Measurements from ENCODE around the gene SERPINA5.

DNA sequence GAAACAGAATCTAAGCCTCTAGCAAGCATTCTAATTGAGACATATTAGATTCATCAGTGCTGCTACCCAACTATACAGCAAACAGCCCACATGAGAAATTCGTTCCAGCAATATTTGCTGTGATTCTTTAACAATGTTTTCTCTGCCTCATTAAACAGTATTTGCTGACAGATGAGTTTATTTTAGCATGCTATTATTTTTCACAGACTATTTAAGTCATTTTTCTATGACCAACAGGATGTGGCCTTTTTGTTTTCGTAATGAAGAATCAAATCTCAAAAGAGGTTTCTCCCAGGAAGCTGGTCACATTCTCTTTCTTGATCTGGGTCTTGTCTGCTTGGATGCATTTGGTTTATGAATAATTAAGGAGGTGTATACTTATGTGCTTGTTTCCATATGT is 48.8 kb upstream of the SERPINA5 start:
- TF ChIP-seq TOX (CRISPR knock-in tag; IDR thresholded peaks at IDR 0.05; ENCODE audit: borderline replicate concordance): no peak
- no peak for TF ChIP-seq ARNTL (CRISPR knock-in tag; IDR thresholded peaks at IDR 0.05; ENCODE audit: borderline replicate concordance, low read depth)
- TF ChIP-seq ISL1 (CRISPR knock-in tag; IDR thresholded peaks at IDR 0.05): no peak
- TF ChIP-seq OSR1 (CRISPR knock-in tag; IDR thresholded peaks at IDR 0.05): no peak
- no peak for TF ChIP-seq TCF4 (CRISPR knock-in tag; IDR thresholded peaks at IDR 0.05; ENCODE audit: borderline replicate concordance)
- no peak for TF ChIP-seq PPARA (CRISPR knock-in tag; IDR thresholded peaks at IDR 0.05; ENCODE audit: borderline replicate concordance)
- TF ChIP-seq ZFP30 (CRISPR knock-in tag; IDR thresholded peaks at IDR 0.05): no peak
- TF ChIP-seq ESRRG (CRISPR knock-in tag; IDR thresholded peaks at IDR 0.05): no peak
- TF ChIP-seq, protein P1, sequence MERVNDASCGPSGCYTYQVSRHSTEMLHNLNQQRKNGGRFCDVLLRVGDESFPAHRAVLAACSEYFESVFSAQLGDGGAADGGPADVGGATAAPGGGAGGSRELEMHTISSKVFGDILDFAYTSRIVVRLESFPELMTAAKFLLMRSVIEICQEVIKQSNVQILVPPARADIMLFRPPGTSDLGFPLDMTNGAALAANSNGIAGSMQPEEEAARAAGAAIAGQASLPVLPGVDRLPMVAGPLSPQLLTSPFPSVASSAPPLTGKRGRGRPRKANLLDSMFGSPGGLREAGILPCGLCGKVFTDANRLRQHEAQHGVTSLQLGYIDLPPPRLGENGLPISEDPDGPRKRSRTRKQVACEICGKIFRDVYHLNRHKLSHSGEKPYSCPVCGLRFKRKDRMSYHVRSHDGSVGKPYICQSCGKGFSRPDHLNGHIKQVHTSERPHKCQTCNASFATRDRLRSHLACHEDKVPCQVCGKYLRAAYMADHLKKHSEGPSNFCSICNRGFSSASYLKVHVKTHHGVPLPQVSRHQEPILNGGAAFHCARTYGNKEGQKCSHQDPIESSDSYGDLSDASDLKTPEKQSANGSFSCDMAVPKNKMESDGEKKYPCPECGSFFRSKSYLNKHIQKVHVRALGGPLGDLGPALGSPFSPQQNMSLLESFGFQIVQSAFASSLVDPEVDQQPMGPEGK (CRISPR knock-in tag; IDR thresholded peaks at IDR 0.05; ENCODE audit: borderline replicate concordance): no peak
